ENCODE data around the gene PABPC1L.

DNA sequence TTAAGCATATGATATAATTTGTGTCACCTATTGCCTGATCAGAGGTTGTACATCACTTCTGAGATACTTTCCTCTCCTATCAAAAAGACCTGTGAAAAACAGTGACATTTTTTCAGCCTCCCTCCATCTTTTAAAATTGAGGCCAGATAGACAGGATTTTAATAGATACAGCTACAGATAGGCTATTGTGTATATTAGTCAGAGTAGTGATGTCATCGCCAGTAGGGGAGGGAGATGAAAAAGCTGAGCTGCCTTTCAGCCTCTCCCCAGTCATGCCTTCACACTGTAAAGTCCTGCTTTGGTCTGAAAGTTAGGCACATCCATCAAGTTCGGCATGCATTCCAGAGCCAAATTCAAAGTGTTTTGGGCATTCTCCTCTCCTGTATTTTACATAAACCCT lies 7.9 kb upstream of the PABPC1L start:
- TF ChIP-seq POLR2A (IDR thresholded peaks at IDR 0.05; ENCODE audit: borderline replicate concordance, extremely low read depth, insufficient read depth, insufficient read length) (no peak), EZH2phosphoT487 (IDR thresholded peaks at IDR 0.05; ENCODE audit: borderline replicate concordance) (no peak), RAD21 (IDR thresholded peaks at IDR 0.05; ENCODE audit: low read depth) (no peak), TCF7L2 (IDR thresholded peaks at IDR 0.05; ENCODE audit: borderline replicate concordance, extremely low read depth, insufficient read depth, insufficient read length) (no peak)
- TF ChIP-seq, protein P1, sequence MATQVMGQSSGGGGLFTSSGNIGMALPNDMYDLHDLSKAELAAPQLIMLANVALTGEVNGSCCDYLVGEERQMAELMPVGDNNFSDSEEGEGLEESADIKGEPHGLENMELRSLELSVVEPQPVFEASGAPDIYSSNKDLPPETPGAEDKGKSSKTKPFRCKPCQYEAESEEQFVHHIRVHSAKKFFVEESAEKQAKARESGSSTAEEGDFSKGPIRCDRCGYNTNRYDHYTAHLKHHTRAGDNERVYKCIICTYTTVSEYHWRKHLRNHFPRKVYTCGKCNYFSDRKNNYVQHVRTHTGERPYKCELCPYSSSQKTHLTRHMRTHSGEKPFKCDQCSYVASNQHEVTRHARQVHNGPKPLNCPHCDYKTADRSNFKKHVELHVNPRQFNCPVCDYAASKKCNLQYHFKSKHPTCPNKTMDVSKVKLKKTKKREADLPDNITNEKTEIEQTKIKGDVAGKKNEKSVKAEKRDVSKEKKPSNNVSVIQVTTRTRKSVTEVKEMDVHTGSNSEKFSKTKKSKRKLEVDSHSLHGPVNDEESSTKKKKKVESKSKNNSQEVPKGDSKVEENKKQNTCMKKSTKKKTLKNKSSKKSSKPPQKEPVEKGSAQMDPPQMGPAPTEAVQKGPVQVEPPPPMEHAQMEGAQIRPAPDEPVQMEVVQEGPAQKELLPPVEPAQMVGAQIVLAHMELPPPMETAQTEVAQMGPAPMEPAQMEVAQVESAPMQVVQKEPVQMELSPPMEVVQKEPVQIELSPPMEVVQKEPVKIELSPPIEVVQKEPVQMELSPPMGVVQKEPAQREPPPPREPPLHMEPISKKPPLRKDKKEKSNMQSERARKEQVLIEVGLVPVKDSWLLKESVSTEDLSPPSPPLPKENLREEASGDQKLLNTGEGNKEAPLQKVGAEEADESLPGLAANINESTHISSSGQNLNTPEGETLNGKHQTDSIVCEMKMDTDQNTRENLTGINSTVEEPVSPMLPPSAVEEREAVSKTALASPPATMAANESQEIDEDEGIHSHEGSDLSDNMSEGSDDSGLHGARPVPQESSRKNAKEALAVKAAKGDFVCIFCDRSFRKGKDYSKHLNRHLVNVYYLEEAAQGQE (IDR thresholded peaks at IDR 0.05; ENCODE audit: low read depth): no peak

All from HCT116 (cell line).